ENCODE results near the gene NME2.
"Not testable (repeated sequence)": the region's sequence is repeated elsewhere in the genome, so short reads cannot be mapped to it uniquely, and the experiment has no call there.

The NME2 gene

GRCh38 chr17:51147650-51148049 is 18.6 kb upstream of the NME2 start:
- intact Hi-C loops (cut with DNase I), result no loop called here

GRCh38 chr17:51149163-51149562 is 17.0 kb upstream of the NME2 start:
- DNase-seq, result no peak
- intact Hi-C loops (cut with DNase I), result no loop called here

More at GRCh38 chr17:51147650-51148049, 18.6 kb upstream of the NME2 start:
- DNase-seq, result no peak

GRCh38 chr17:51150932-51151331 is 15.3 kb upstream of the NME2 start:
- intact Hi-C loops (cut with DNase I), result loop anchor here (10.0 kb wide), 2 partner anchors 96 to 296 kb away; no protein-coding TSS in a partner anchor
- DNase-seq, result no peak

- intact Hi-C loops (cut with DNase I), result loop anchor here (2.0 to 10.0 kb wide), 4 partner anchors 32 to 298 kb away; partner anchors contain the start of gene SPAG9
- peak in 3 of 42 donors; percentile 9 to 46 (median 13) for DNase-seq
Observed at GRCh38 chr17:51152766-51153209, 13.4 kb upstream of the NME2 start.

GRCh38 chr17:51153210-51154072 is 12.8 kb upstream of the NME2 start, which contains the start of gene NME1:
NME1 (plus strand) TSS chr17:51153559; CDS start chr17:51155655, 2,096 bp downstream.
- peak; percentile 94 to 99 (median 98) for DNase-seq
- intact Hi-C loops (cut with DNase I), result loop anchor here (2.0 to 10.0 kb wide), 4 partner anchors 33 to 299 kb away; partner anchors contain the start of gene SPAG9

GRCh38 chr17:51154176-51154575 is 12.0 kb upstream of the NME2 start:
- DNase-seq, result no peak
- intact Hi-C loops (cut with DNase I), result loop anchor here (10.0 kb wide), 2 partner anchors 99 to 299 kb away; no protein-coding TSS in a partner anchor

GRCh38 chr17:51155416-51155815 is 10.8 kb upstream of the NME2 start:
- intact Hi-C loops (cut with DNase I), result loop anchor here (10.0 kb wide), 2 partner anchors 101 to 301 kb away; no protein-coding TSS in a partner anchor

GRCh38 chr17:51159604-51160003 is 6.6 kb upstream of the NME2 start:
- intact Hi-C loops (cut with DNase I), result loop anchor here (10.0 kb wide), 3 partner anchors 95 to 305 kb away; no protein-coding TSS in a partner anchor
- DNase-seq, result no peak

More at GRCh38 chr17:51155416-51155815, 10.8 kb upstream of the NME2 start:
- no peak for DNase-seq

- intact Hi-C loops (cut with DNase I), result loop anchor here (10.0 kb wide), 1 partner anchor 93 kb away; no protein-coding TSS in a partner anchor
- DNase-seq, result no peak
Observed at GRCh38 chr17:51161541-51161940, 4.7 kb upstream of the NME2 start.

GRCh38 chr17:51164911-51165679 is 1.1 kb upstream of the NME2 start:
- peak in 1 of 42 donors; percentile 15 for DNase-seq

GRCh38 chr17:51165680-51166197 is 472 bp upstream of the NME2 start:
- peak in 5 of 42 donors; percentile 11 to 45 (median 19) for DNase-seq
- intact Hi-C loops (cut with DNase I), result loop anchor here (10.0 kb wide), 1 partner anchor 89 kb away; no protein-coding TSS in a partner anchor

More at GRCh38 chr17:51164911-51165679, 1.1 kb upstream of the NME2 start:
- intact Hi-C loops (cut with DNase I), result loop anchor here (10.0 kb wide), 1 partner anchor 90 kb away; no protein-coding TSS in a partner anchor

GRCh38 chr17:51166987-51167931 is 1.0 kb downstream of the NME2 start:
- DNase-seq, result peak in 38 of 42 donors; percentile 27 to 78 (median 56)

GRCh38 chr17:51169340-51169739 is 3.1 kb downstream of the NME2 start:
- no peak for DNase-seq
- intact Hi-C loops (cut with DNase I), result loop anchor here (10.0 kb wide), 1 partner anchor 85 kb away; no protein-coding TSS in a partner anchor

More at GRCh38 chr17:51166987-51167931, 1.0 kb downstream of the NME2 start:
- intact Hi-C loops (cut with DNase I), result loop anchor here (10.0 kb wide), 1 partner anchor 88 kb away; no protein-coding TSS in a partner anchor

- intact Hi-C loops (cut with DNase I), result no loop called here
- DNase-seq, result no peak
Observed at GRCh38 chr17:51170736-51171135, 4.5 kb downstream of the NME2 start.

GRCh38 chr17:51172030-51172429 is 5.8 kb downstream of the NME2 start:
- intact Hi-C loops (cut with DNase I), result not testable (repeated sequence)
- DNase-seq, result peak in 1 of 42 donors; percentile 13

- no peak for DNase-seq
- intact Hi-C loops (cut with DNase I), result no loop called here
Observed at GRCh38 chr17:51180486-51180885, 14.3 kb downstream of the NME2 start.

GRCh38 chr17:51184124-51184523 is 17.9 kb downstream of the NME2 start:
- intact Hi-C loops (cut with DNase I), result no loop called here
- DNase-seq, result no peak

All from head of caudate nucleus (tissue), 42 donors.